Parathyroid adenoma (tissue), 2 donors: ENCODE results near the gene INAFM2.

Experiments
- H2AFZ ChIP-seq: fragments of 300-600 bp; sonication (generic); one replicate; pipeline ENCODE4 v1.7.0; 2017; ENCODE audit warnings: antibody characterized with exemption, mild to moderate bottlenecking
- H3K27ac ChIP-seq: fragments of 300-600 bp; sonication (generic); one replicate; pipeline ENCODE4 v1.7.0; 2017
- H3K27me3 ChIP-seq: fragments of 300-600 bp; sonication (generic); one replicate; pipeline ENCODE4 v1.7.0; 2017; ENCODE audit warnings: low read length; ENCODE audit not compliant: control insufficient read depth, insufficient read depth
- H3K36me3 ChIP-seq: fragments of 300-600 bp; sonication (generic); one replicate; pipeline ENCODE4 v1.7.0; 2017; ENCODE audit warnings: low read length; ENCODE audit not compliant: control insufficient read depth, insufficient read depth
- H3K4me1 ChIP-seq: fragments of 300-600 bp; sonication (generic); one replicate; pipeline ENCODE4 v1.7.0; 2017; ENCODE audit warnings: control low read depth
- H3K4me2 ChIP-seq: fragments of 300-600 bp; sonication (generic); one replicate; pipeline ENCODE4 v1.7.0; 2017; ENCODE audit warnings: low read length
- H3K4me3 ChIP-seq: fragments of 300-600 bp; sonication (generic); one replicate; pipeline ENCODE4 v1.7.0; 2017; ENCODE audit warnings: low read depth, low read length
- H3K79me2 ChIP-seq: fragments of 300-600 bp; sonication (generic); one replicate; pipeline ENCODE4 v1.7.0; 2017; ENCODE audit warnings: control low read depth
- H3K9ac ChIP-seq: fragments of 300-600 bp; sonication (generic); one replicate; pipeline ENCODE4 v1.7.0; 2017; ENCODE audit warnings: mild to moderate bottlenecking
- H3K9me3 ChIP-seq: fragments of 300-600 bp; sonication (generic); one replicate; pipeline ENCODE4 v1.7.0; 2017; ENCODE audit warnings: low read length; ENCODE audit not compliant: control insufficient read depth
- CTCF ChIP-seq: fragments of 300-600 bp; sonication (generic); IDR thresholded peaks from one replicate; pipeline ENCODE4 v1.7.0; 2017; ENCODE audit warnings: antibody characterized with exemption, mild to moderate bottlenecking
- donor health status: primary hyperparathyroidism.

INAFM2 gene

GRCh38 chr15:40334941-40335795 is 11.7 kb downstream of the INAFM2 start:
- H3K27ac ChIP-seq, result peak overlapping the region; percentile 68
- TF ChIP-seq CTCF, result no peak
- H3K36me3 ChIP-seq, result no peaks in the 10 kb centered on the region
- peaks cover 12% of the 10 kb centered on the region for H3K79me2 ChIP-seq
- H3K9me3 ChIP-seq, result no peaks in the 10 kb centered on the region
- no peak overlapping the region for H3K9ac ChIP-seq
- H3K4me2 ChIP-seq, result no peak overlapping the region
- H3K4me1 ChIP-seq, result peaks cover 18% of the 10 kb centered on the region
- no peak overlapping the region for H3K4me3 ChIP-seq
- H2AFZ ChIP-seq, result no peak overlapping the region
- no peaks in the 10 kb centered on the region for H3K27me3 ChIP-seq

- Histone ChIP-seq H2AFZ (no peak overlapping the region), H3K4me3 (no peak overlapping the region), H3K79me2 (peaks cover 12% of the 10 kb centered on the region), H3K36me3 (no peaks in the 10 kb centered on the region), H3K9ac (no peak overlapping the region), H3K27me3 (no peaks in the 10 kb centered on the region), H3K27ac (no peak overlapping the region), H3K4me1 (peaks cover 20% of the 10 kb centered on the region), H3K4me2 (no peak overlapping the region), H3K9me3 (no peaks in the 10 kb centered on the region)
- TF ChIP-seq CTCF, result no peak
These were observed 12.6 kb downstream of the INAFM2 start for GRCh38 chr15:40335938-40336743.

GRCh38 chr15:40336744-40337122 is 13.2 kb downstream of the INAFM2 start:
- H3K27ac ChIP-seq, result no peak overlapping the region

GRCh38 chr15:40337597-40337996 is 14.1 kb downstream of the INAFM2 start:
- Histone ChIP-seq H3K9me3 (no peaks in the 10 kb centered on the region), H3K36me3 (no peaks in the 10 kb centered on the region), H3K4me3 (no peak overlapping the region), H3K27me3 (no peaks in the 10 kb centered on the region), H3K79me2 (peaks cover 12% of the 10 kb centered on the region), H2AFZ (no peak overlapping the region), H3K4me2 (no peak overlapping the region), H3K27ac (no peak overlapping the region), H3K9ac (no peak overlapping the region), H3K4me1 (peaks cover 23% of the 10 kb centered on the region)
- TF ChIP-seq CTCF, result no peak

More at GRCh38 chr15:40336744-40337122, 13.2 kb downstream of the INAFM2 start:
- H3K9ac ChIP-seq, result no peak overlapping the region
- H3K4me3 ChIP-seq, result no peak overlapping the region
- H2AFZ ChIP-seq, result no peak overlapping the region
- no peak for TF ChIP-seq CTCF
- H3K4me1 ChIP-seq, result peaks cover 23% of the 10 kb centered on the region
- peaks cover 12% of the 10 kb centered on the region for H3K79me2 ChIP-seq
- no peak overlapping the region for H3K4me2 ChIP-seq
- no peaks in the 10 kb centered on the region for H3K27me3 ChIP-seq
- H3K9me3 ChIP-seq, result no peaks in the 10 kb centered on the region
- no peaks in the 10 kb centered on the region for H3K36me3 ChIP-seq
